NCI-H524 treated with DMSO at 0.1 percent for 48 hours (cell line): ENCODE data around the gene BTF3L4.
"Not testable (repeated sequence)": the region's sequence is repeated elsewhere in the genome, so short reads cannot be mapped to it uniquely, and the experiment has no call there.

Experiments
- DNase-seq: peaks from one replicate; lab custom pipeline; 2025; lab: John Stamatoyannopoulos, UW

Gene BTF3L4

GRCh38 chr1:52055066-52055865, 829 bp upstream of the BTF3L4 start, which contains the start of gene TXNDC12:
TXNDC12 (minus strand) TSS chr1:52055191; CDS start chr1:52055096, 95 bp downstream.
- peak; percentile 48 for DNase-seq

GRCh38 chr1:52055866-52056162, 281 bp upstream of the BTF3L4 start:
- no peak for DNase-seq

- no peak for DNase-seq
Observed at GRCh38 chr1:52056937-52057231, 789 bp downstream of the BTF3L4 start.

GRCh38 chr1:52057255-52057654, 1.2 kb downstream of the BTF3L4 start:
- no peak for DNase-seq

GRCh38 chr1:52057876-52058415, 1.9 kb downstream of the BTF3L4 start:
- DNase-seq, result no peak

- no peak for DNase-seq
Observed at GRCh38 chr1:52059321-52059720, 3.2 kb downstream of the BTF3L4 start.

GRCh38 chr1:52059888-52060287, 3.8 kb downstream of the BTF3L4 start:
- DNase-seq, result no peak

GRCh38 chr1:52060822-52061221, 4.7 kb downstream of the BTF3L4 start:
- DNase-seq, result no peak

GRCh38 chr1:52063192-52063591, 7.1 kb downstream of the BTF3L4 start:
- DNase-seq, result no peak

GRCh38 chr1:52070704-52071103, 14.6 kb downstream of the BTF3L4 start:
- no peak for DNase-seq

- DNase-seq, result no peak
Observed at GRCh38 chr1:52072291-52072690, 16.2 kb downstream of the BTF3L4 start.

GRCh38 chr1:52077277-52077676, 21.2 kb downstream of the BTF3L4 start:
- DNase-seq, result not testable (repeated sequence)

- no peak for DNase-seq
Observed at GRCh38 chr1:52080014-52080415, 23.9 kb downstream of the BTF3L4 start.

GRCh38 chr1:52087892-52088291, 31.8 kb downstream of the BTF3L4 start:
- not testable (repeated sequence) for DNase-seq

GRCh38 chr1:52094300-52094699, 38.2 kb downstream of the BTF3L4 start:
- not testable (repeated sequence) for DNase-seq

GRCh38 chr1:52096216-52096615, 40.1 kb downstream of the BTF3L4 start:
- no peak for DNase-seq

- DNase-seq, result no peak
Observed at GRCh38 chr1:52098139-52098871, 42.2 kb downstream of the BTF3L4 start.

GRCh38 chr1:52102336-52103013, 46.4 kb downstream of the BTF3L4 start:
- no peak for DNase-seq

GRCh38 chr1:52111492-52111891, 55.4 kb downstream of the BTF3L4 start:
- no peak for DNase-seq

- DNase-seq, result no peak
Observed at GRCh38 chr1:52112489-52112888, 56.4 kb downstream of the BTF3L4 start.

- no peak for DNase-seq
Observed at GRCh38 chr1:52119301-52120079, 63.4 kb downstream of the BTF3L4 start.

- DNase-seq, result no peak
Observed at GRCh38 chr1:52122384-52122783, 66.3 kb downstream of the BTF3L4 start.
